Measurements from ENCODE around the gene COL4A2.
A peak's percentile ranks its signal among the peaks of the same experiment; 100 is the strongest.

Gene COL4A2

DNA sequence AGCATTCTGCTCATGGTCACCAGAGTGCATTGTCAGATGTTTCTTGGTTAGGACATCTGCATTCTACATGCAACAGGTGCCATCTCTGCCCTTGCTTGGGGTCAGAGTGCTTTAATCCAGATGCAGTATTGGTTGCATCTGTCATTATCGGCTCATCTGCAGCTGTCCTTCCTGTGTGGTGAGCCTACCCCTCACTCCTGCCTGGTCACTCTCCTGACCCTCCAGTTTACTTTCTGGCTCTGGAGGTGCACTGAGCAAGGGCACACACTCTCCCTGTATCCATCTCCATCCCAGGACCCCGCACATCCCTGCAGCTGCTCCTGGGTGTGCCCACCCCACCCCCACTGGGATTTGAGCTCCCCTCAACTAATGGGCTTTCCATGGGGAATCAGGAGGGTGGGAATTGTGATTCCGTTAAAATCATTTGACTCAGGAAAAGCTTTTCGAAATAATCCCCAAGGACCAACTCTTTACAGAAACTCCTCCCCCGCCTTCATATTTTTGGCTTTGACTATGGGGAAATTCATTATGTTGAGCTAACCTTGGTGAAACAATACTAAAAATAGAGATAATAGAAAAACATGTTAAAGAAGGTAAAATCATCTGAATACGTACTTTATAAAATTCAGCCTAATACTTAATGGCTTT lies 70.2 kb downstream of the COL4A2 start:
- Mint-ChIP-seq H3K4me1 (peaks cover 69% of the 10 kb centered on the region), H3K9me3 (no peaks in the 10 kb centered on the region), H3K27me3 (ENCODE audit: low read depth) (no peaks in the 10 kb centered on the region), H3K27ac (peak overlapping the region in 2 of 3 experiments; percentile 37 to 45), H3K36me3 (ENCODE audit: low read depth) (no peaks in the 10 kb centered on the region), H3K4me3 (no peak overlapping the region)
- TF ChIP-seq, protein P1, sequence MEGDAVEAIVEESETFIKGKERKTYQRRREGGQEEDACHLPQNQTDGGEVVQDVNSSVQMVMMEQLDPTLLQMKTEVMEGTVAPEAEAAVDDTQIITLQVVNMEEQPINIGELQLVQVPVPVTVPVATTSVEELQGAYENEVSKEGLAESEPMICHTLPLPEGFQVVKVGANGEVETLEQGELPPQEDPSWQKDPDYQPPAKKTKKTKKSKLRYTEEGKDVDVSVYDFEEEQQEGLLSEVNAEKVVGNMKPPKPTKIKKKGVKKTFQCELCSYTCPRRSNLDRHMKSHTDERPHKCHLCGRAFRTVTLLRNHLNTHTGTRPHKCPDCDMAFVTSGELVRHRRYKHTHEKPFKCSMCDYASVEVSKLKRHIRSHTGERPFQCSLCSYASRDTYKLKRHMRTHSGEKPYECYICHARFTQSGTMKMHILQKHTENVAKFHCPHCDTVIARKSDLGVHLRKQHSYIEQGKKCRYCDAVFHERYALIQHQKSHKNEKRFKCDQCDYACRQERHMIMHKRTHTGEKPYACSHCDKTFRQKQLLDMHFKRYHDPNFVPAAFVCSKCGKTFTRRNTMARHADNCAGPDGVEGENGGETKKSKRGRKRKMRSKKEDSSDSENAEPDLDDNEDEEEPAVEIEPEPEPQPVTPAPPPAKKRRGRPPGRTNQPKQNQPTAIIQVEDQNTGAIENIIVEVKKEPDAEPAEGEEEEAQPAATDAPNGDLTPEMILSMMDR (IDR thresholded peaks at IDR 0.05; ENCODE audit: unreplicated experiment in 3 of 3), result no peak

DNA sequence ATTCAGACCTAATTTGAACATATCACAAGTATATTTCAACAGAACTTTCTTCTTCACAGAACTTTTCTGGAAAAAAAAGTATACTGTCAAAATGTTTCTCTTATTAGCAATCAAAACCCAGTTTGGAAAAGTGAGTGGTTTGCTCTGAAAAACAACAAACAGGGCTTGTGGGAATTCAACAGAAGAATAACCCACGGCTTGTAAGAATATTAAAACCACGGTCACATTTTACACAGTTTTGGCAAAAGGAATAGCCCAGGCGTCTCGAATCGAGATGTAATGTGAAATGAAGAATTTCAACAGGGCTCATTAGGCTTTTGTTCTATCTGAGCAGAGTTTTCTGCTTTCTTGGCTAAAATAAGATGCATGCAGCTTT lies 70.7 kb downstream of the COL4A2 start:
- no peaks in the 10 kb centered on the region for H3K36me3 Mint-ChIP-seq (ENCODE audit: low read depth)
- H3K27ac Mint-ChIP-seq, result peak overlapping the region in 2 of 3 experiments; percentile 73 to 87
- H3K4me1 Mint-ChIP-seq, result peaks cover 64% of the 10 kb centered on the region
- no peaks in the 10 kb centered on the region for H3K27me3 Mint-ChIP-seq (ENCODE audit: low read depth)
- TF ChIP-seq, protein P1 (IDR thresholded peaks at IDR 0.05; ENCODE audit: unreplicated experiment in 3 of 3), result no peak
- H3K9me3 Mint-ChIP-seq, result no peaks in the 10 kb centered on the region
- H3K4me3 Mint-ChIP-seq, result no peak overlapping the region

DNA sequence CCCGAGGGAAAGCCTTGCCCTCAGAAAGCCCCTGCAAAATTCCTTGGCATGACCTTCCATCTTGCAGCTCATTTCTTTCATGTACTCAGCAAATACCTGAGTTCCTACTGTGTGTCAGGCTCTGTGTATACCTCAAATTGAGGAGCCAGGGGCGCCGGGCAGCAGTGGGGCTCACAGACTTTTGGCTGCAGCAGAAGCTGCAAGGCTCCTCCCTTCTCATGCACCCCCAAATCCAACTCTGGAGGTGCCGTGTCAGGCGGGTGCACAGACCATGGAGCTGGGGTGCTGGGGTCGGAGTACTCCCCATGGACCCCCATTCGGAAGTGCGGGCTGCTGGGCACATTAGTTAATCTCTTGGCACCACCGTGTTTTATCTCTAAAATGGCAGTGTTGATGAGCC lies 72.3 kb downstream of the COL4A2 start:
- no peak overlapping the region for H3K4me3 Mint-ChIP-seq

DNA sequence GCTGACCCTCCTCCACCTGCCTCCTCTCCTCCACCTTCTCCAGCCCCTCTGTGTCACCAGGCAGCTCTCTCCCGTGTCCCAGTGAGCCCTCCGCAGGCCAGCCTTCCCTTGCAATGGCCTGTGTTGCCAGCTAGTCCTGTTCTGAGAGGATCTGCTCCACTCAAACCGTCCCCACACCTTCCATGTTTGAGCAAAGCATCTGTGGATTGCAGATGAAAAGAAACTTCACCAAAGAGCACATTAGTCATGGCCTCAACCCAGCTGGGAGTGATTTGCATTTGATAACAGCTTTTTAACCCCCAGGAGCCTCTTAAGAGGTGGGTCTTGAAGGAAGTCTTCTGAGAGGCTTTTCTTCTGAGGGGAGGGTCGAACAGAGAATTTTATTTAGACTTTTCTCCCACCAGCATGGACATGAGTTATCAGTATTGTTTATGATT lies 72.8 kb downstream of the COL4A2 start:
- peaks cover 15% of the 10 kb centered on the region for H3K36me3 Mint-ChIP-seq (ENCODE audit: low read depth)
- no peak overlapping the region for H3K4me3 Mint-ChIP-seq
- no peaks in the 10 kb centered on the region for H3K9me3 Mint-ChIP-seq
- H3K27ac Mint-ChIP-seq, result peak overlapping the region; percentile 45 to 78 (median 76)
- TF ChIP-seq, protein P1 (IDR thresholded peaks at IDR 0.05; ENCODE audit: unreplicated experiment in 3 of 3), result no peak
- H3K4me1 Mint-ChIP-seq, result peaks cover 45% of the 10 kb centered on the region
- H3K27me3 Mint-ChIP-seq (ENCODE audit: low read depth), result no peaks in the 10 kb centered on the region

More for the DNA sequence above, 72.3 kb downstream of the COL4A2 start:
- Mint-ChIP-seq H3K36me3 (ENCODE audit: low read depth) (peaks cover 10% of the 10 kb centered on the region), H3K27ac (peak overlapping the region in 1 of 3 experiments; percentile 45), H3K4me1 (peaks cover 50% of the 10 kb centered on the region), H3K27me3 (ENCODE audit: low read depth) (no peaks in the 10 kb centered on the region), H3K9me3 (no peaks in the 10 kb centered on the region)
- TF ChIP-seq, protein P1 (IDR thresholded peaks at IDR 0.05; ENCODE audit: unreplicated experiment in 3 of 3), result no peak

DNA sequence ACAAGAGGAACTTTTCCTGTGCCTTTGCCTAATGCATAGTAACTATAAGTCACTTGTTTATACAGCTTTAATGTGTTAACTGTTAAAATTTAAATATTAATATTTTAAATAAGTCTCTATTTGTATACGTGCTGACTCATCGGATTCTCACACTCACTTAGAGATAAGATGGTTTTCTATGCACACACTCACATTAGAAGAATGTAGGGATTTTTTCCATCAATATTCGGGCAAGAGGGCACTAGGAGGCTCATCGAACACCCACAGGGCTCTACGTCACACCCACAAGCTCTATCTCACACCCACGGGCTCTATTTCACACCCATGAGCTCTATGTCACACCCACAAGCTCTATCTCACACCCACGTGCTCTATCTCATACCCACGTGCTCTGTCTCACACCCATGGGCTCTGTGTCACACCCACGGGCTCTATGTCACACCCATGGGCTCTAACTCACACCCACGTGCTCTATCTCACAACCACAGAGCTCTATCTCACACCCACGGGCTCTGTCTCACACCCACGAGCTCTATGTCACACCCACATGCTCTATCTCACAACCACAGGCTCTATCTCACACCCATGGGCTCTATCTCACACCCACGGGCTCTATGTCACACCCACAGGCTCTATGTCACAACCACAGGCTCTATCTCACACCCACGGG lies 73.4 kb downstream of the COL4A2 start:
- H3K36me3 Mint-ChIP-seq (ENCODE audit: low read depth), result peaks cover 15% of the 10 kb centered on the region
- peaks cover 45% of the 10 kb centered on the region for H3K4me1 Mint-ChIP-seq
- H3K27ac Mint-ChIP-seq, result peak overlapping the region; percentile 22 to 56 (median 45)
- H3K4me3 Mint-ChIP-seq, result no peak overlapping the region
- TF ChIP-seq, protein P1 (IDR thresholded peaks at IDR 0.05; ENCODE audit: unreplicated experiment in 3 of 3), result no peak
- no peaks in the 10 kb centered on the region for H3K27me3 Mint-ChIP-seq (ENCODE audit: low read depth)
- H3K9me3 Mint-ChIP-seq, result peaks cover 2% of the 10 kb centered on the region

DNA sequence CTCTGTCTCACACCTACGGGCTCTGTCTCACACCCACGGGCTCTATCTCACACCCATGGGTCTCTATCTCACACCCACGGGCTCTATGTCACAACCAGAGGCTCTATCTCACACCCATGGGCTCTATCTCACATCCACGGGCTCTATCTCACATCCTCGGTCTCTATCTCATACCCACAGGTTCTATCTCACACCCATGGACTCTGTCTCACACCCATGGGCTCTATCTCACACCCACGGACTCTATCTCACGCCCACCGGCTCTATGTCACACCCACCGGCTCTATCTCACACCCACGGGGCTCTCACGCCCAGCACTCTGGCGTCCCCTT lies 73.9 kb downstream of the COL4A2 start:
- no peak overlapping the region for H3K4me3 Mint-ChIP-seq
- H3K9me3 Mint-ChIP-seq, result peaks cover 2% of the 10 kb centered on the region
- H3K27ac Mint-ChIP-seq, result peak overlapping the region; percentile 22 to 56 (median 45)
- H3K4me1 Mint-ChIP-seq, result peaks cover 42% of the 10 kb centered on the region
- no peaks in the 10 kb centered on the region for H3K27me3 Mint-ChIP-seq (ENCODE audit: low read depth)
- TF ChIP-seq, protein P1 (IDR thresholded peaks at IDR 0.05; ENCODE audit: unreplicated experiment in 3 of 3), result no peak
- peaks cover 15% of the 10 kb centered on the region for H3K36me3 Mint-ChIP-seq (ENCODE audit: low read depth)
